ENCODE measurements around the gene SPEG.

- TF ChIP-seq RAD21 (IDR thresholded peaks at IDR 0.05; ENCODE audit: low read depth) (no peak), ZNF274 (IDR thresholded peaks at IDR 0.05; ENCODE audit: low read depth, low read length) (no peak), CTCF (IDR thresholded peaks at IDR 0.05 in 2 of 3, conservative IDR thresholded peaks at IDR 0.05 in 1 of 3; ENCODE audit: borderline replicate concordance in 1 of 3, insufficient read depth in 1 of 3, low read depth in 2 of 3, low read length in 2 of 3) (no peak), ATF3 (IDR thresholded peaks at IDR 0.05) (no peak), FOSL1 (IDR thresholded peaks at IDR 0.05; ENCODE audit: low read depth) (no peak), REST (IDR thresholded peaks at IDR 0.05; ENCODE audit: low read depth) (no peak)
Measured at GRCh38 chr2:219416938-219417337, 17.7 kb upstream of the SPEG start.
